ENCODE measurements around the gene RPS27.

DNA sequence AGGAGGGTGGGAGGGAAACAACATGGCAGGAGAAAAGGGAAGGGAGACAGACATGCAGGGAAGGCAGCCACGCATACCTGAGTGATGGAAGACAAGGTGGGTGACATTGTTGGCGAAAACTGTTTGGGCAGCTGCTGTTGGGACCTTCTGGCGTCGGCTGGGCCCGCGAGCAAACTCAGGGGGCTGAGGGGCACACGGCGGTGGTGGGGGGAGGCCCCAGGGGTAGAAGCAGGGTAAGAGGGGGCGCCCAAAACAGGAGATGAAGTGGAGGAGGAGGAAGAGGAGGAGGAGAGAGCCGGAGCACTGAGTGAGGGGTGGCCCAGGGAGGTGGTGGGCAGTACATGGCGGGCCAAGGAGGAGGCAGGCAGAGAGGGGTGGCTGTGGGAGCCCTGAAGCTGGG, 39.4 kb upstream of the RPS27 start:
- TF ChIP-seq CEBPB (IDR thresholded peaks at IDR 0.05), result no peak
- TF ChIP-seq FOSB (CRISPR knock-in tag; IDR thresholded peaks at IDR 0.05), result no peak
- TF ChIP-seq SREBF2 (IDR thresholded peaks at IDR 0.05), result no peak
- TF ChIP-seq, protein P1, sequence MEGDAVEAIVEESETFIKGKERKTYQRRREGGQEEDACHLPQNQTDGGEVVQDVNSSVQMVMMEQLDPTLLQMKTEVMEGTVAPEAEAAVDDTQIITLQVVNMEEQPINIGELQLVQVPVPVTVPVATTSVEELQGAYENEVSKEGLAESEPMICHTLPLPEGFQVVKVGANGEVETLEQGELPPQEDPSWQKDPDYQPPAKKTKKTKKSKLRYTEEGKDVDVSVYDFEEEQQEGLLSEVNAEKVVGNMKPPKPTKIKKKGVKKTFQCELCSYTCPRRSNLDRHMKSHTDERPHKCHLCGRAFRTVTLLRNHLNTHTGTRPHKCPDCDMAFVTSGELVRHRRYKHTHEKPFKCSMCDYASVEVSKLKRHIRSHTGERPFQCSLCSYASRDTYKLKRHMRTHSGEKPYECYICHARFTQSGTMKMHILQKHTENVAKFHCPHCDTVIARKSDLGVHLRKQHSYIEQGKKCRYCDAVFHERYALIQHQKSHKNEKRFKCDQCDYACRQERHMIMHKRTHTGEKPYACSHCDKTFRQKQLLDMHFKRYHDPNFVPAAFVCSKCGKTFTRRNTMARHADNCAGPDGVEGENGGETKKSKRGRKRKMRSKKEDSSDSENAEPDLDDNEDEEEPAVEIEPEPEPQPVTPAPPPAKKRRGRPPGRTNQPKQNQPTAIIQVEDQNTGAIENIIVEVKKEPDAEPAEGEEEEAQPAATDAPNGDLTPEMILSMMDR (IDR thresholded peaks at IDR 0.05), result no peak
- no peak for TF ChIP-seq MYC (IDR thresholded peaks at IDR 0.05; ENCODE audit: borderline replicate concordance, low read length)
